ENCODE data around the gene RNU7-1. TPM values are rescaled to one million over a fixed set of nuclear protein-coding genes. Genes with fewer than 3 reads are reported as not detected.
A peak's percentile ranks its signal among the peaks of the same experiment; 100 is the strongest.

The RNU7-1 gene
- polyA plus RNA-seq, 1 experiment: not detected

DNA sequence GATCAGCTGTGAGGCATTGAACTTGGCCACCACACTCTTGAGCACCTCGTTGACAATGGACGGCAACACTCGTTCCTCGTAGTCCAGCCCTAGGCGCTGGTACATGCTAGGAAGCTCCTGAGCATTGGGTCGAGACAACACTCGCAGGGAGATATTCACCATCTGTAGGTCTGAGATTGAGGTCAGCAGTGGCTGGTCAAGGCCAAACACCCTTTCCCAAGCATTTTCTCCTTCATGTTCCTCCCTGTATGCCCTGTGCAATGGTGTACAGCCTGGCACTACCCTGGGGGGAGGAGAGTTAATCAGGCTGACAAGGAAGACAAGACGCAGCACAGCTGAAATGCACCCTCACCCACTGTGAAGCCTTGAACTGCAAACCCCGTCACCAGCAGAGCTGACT lies 24.8 kb downstream of the RNU7-1 start:
- H3K36me3 ChIP-seq (ENCODE audit: control insufficient read depth, insufficient read depth, low read length): peaks cover 26% of the 10 kb centered on the region
- no peak for DNase-seq (ENCODE audit: low read depth)
- ChIA-PET CTCF (interaction anchor here (0.7 to 3.5 kb wide), 7 partner anchors 9 to 99 kb away, joined by 3 to 24 read pairs (median 5); partner anchors contain the start of gene LPCAT3), POLR2A (no interaction called here)
- H3K27me3 ChIP-seq (ENCODE audit: control insufficient read depth, insufficient read depth, low read length): no peaks in the 10 kb centered on the region
- no peak overlapping the region for H3K4me3 ChIP-seq (ENCODE audit: low read depth, low read length)
- TF ChIP-seq CTCF (IDR thresholded peaks at IDR 0.05; ENCODE audit: insufficient read depth, low read depth, low read length): no peak

GRCh38 chr12:6970096-6970527 lies 26.5 kb downstream of the RNU7-1 start:
- CTCF ChIA-PET: interaction anchor here (2.0 to 3.5 kb wide), 2 partner anchors 32 to 46 kb away, joined by 5 to 24 read pairs; no protein-coding TSS in a partner anchor
- DNase-seq (ENCODE audit: low read depth): no peak
- POLR2A ChIA-PET: no interaction called here

GRCh38 chr12:6974180-6974579 lies 30.6 kb downstream of the RNU7-1 start:
- TF ChIP-seq CTCF (IDR thresholded peaks at IDR 0.05; ENCODE audit: insufficient read depth, low read depth, low read length): no peak
- DNase-seq (ENCODE audit: low read depth): no peak
- POLR2A ChIA-PET: no interaction called here
- peaks cover 21% of the 10 kb centered on the region for H3K36me3 ChIP-seq (ENCODE audit: control insufficient read depth, insufficient read depth, low read length)
- CTCF ChIA-PET: interaction anchor here (0.6 to 3.0 kb wide), 5 partner anchors 9 to 172 kb away, joined by 3 to 23 read pairs (median 3); partner anchors contain the start of genes C12orf57, LPCAT3 and RNU7-1
- H3K4me3 ChIP-seq (ENCODE audit: low read depth, low read length): no peak overlapping the region
- no peaks in the 10 kb centered on the region for H3K27me3 ChIP-seq (ENCODE audit: control insufficient read depth, insufficient read depth, low read length)

More at GRCh38 chr12:6970096-6970527, 26.5 kb downstream of the RNU7-1 start:
- Histone ChIP-seq H3K4me3 (ENCODE audit: low read depth, low read length) (peak overlapping the region; percentile 96), H3K36me3 (ENCODE audit: control insufficient read depth, insufficient read depth, low read length) (peaks cover 29% of the 10 kb centered on the region), H3K27me3 (ENCODE audit: control insufficient read depth, insufficient read depth, low read length) (no peaks in the 10 kb centered on the region)
- no peak for TF ChIP-seq CTCF (IDR thresholded peaks at IDR 0.05; ENCODE audit: insufficient read depth, low read depth, low read length)

GRCh38 chr12:6975297-6976032 lies 31.8 kb downstream of the RNU7-1 start:
- no peak for TF ChIP-seq CTCF (IDR thresholded peaks at IDR 0.05; ENCODE audit: insufficient read depth, low read depth, low read length)
- DNase-seq (ENCODE audit: low read depth): no peak
- POLR2A ChIA-PET: no interaction called here
- Histone ChIP-seq H3K27me3 (ENCODE audit: control insufficient read depth, insufficient read depth, low read length) (no peaks in the 10 kb centered on the region), H3K36me3 (ENCODE audit: control insufficient read depth, insufficient read depth, low read length) (peaks cover 21% of the 10 kb centered on the region), H3K4me3 (ENCODE audit: low read depth, low read length) (no peak overlapping the region)
- CTCF ChIA-PET: interaction anchor here (0.7 to 3.0 kb wide), 3 partner anchors 10 to 43 kb away, joined by 3 to 23 read pairs (median 3); partner anchors contain the start of gene LPCAT3

DNA sequence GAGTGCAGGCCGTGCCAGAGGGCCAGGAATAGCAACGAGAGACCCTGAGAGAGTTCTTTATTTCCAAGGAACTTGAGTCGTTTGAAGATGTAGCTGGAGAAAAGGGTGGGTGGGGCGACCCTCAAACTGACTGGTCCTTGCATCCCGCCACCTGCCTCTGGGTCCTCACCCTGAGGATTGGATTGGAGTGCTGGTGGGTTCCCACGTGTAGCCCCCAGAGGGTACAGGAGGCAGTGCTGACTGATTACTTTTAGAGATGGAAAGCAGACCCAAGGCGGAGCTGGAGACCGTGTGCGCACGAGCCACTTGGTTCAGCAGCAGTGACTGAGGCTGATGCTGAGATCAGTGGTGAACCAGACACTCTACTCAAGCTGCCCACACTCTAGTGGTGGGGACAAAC lies 34.0 kb downstream of the RNU7-1 start:
- TF ChIP-seq CTCF (IDR thresholded peaks at IDR 0.05; ENCODE audit: insufficient read depth, low read depth, low read length): no peak
- no peak for DNase-seq (ENCODE audit: low read depth)
- CTCF ChIA-PET: interaction anchor here (1.0 to 1.8 kb wide), 4 partner anchors 9 to 52 kb away, joined by 3 to 4 read pairs (median 4); no protein-coding TSS in a partner anchor
- Histone ChIP-seq H3K4me3 (ENCODE audit: low read depth, low read length) (no peak overlapping the region), H3K36me3 (ENCODE audit: control insufficient read depth, insufficient read depth, low read length) (peaks cover 23% of the 10 kb centered on the region), H3K27me3 (ENCODE audit: control insufficient read depth, insufficient read depth, low read length) (no peaks in the 10 kb centered on the region)
- POLR2A ChIA-PET: no interaction called here

Measured in BJ (cell line).